Kidney epithelial cell (primary cell): ENCODE measurements around the gene NRP1. TPM values are rescaled to one million over a fixed set of nuclear protein-coding genes. Genes with fewer than 3 reads are reported as not detected.

Source experiments
- DNase-seq: peaks from one replicate; pipeline ENCODE4 v3.0.0-alpha.2; 2010; ENCODE audit warnings: low read depth
- H3K27me3 ChIP-seq: 2 replicates; pipeline ENCODE4 v1.6.0; 2011; ENCODE audit warnings: low read length; ENCODE audit not compliant: control insufficient read depth, insufficient read depth
- H3K36me3 ChIP-seq: 2 replicates; pipeline ENCODE4 v1.5.1; 2011; ENCODE audit warnings: low read length; ENCODE audit not compliant: control insufficient read depth, insufficient read depth
- H3K4me3 ChIP-seq: 2 replicates; pipeline ENCODE4 v1.5.1; 2011; ENCODE audit warnings: low read depth, mild to moderate bottlenecking, control low read depth, low read length
- total RNA-seq: library from RNA; depleted of rRNA; stranded (reverse); fragments of >200 nt; gene quantifications from 2 replicates; pipeline ENCODE4 v1.2.3, GENCODE V29; 2015
- TF ChIP-seq, protein P1 (sequence below): IDR thresholded peaks from 2 replicates; pipeline ENCODE4 v1.5.1; 2011; ENCODE audit warnings: mild to moderate bottlenecking, moderate library complexity, low read length, control low read depth, inconsistent platforms; ENCODE audit not compliant: insufficient read depth, poor library complexity, severe bottlenecking

NRP1 gene
- total RNA-seq, 1 donor from 2014 or later: 72.6 TPM

DNA sequence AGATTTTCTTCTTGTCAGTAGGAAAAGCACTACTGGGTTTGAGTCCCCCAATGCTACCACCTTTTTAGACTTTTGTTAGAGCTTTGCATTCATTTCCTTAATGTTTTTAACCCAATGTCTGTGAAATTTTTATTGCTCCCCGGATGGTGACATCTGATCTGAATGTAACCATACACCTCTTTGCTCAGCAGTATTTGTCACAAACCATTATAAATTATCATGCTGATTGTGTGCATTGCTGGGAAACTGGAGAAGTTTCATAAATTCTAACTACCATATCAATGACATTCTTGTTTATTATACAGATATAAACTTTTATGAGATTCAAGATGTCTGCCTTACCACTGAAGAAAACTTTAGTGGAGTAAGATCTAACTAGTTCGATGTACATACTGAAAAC is 8.5 kb downstream of the NRP1 start:
- H3K4me3 ChIP-seq: no peak overlapping the region
- DNase-seq: no peak
- H3K27me3 ChIP-seq: no peaks in the 10 kb centered on the region
- peaks cover 2% of the 10 kb centered on the region for H3K36me3 ChIP-seq
- TF ChIP-seq, protein P1, sequence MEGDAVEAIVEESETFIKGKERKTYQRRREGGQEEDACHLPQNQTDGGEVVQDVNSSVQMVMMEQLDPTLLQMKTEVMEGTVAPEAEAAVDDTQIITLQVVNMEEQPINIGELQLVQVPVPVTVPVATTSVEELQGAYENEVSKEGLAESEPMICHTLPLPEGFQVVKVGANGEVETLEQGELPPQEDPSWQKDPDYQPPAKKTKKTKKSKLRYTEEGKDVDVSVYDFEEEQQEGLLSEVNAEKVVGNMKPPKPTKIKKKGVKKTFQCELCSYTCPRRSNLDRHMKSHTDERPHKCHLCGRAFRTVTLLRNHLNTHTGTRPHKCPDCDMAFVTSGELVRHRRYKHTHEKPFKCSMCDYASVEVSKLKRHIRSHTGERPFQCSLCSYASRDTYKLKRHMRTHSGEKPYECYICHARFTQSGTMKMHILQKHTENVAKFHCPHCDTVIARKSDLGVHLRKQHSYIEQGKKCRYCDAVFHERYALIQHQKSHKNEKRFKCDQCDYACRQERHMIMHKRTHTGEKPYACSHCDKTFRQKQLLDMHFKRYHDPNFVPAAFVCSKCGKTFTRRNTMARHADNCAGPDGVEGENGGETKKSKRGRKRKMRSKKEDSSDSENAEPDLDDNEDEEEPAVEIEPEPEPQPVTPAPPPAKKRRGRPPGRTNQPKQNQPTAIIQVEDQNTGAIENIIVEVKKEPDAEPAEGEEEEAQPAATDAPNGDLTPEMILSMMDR: no peak

DNA sequence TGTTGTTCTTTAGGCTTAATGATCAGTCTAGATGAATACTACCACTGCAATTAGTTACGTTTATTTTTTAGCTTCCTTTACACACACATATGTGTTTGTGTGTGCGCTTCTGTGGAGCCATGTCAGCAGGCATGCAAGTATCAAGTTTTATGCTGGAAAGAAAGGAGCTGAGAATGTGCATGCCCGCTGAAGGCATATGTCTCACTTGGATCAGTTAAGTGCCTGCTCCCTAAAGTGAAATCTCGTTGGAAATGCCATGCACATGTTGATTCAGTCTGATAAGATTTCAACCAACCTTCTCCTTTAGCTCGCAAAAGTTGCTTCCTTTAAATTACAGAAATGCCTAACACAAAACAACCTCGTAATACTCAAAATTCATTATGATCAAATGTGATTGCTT is 10.7 kb downstream of the NRP1 start:
- Histone ChIP-seq H3K27me3 (no peaks in the 10 kb centered on the region), H3K4me3 (no peak overlapping the region), H3K36me3 (peaks cover 4% of the 10 kb centered on the region)
- DNase-seq: no peak
- TF ChIP-seq, protein P1: no peak

DNA sequence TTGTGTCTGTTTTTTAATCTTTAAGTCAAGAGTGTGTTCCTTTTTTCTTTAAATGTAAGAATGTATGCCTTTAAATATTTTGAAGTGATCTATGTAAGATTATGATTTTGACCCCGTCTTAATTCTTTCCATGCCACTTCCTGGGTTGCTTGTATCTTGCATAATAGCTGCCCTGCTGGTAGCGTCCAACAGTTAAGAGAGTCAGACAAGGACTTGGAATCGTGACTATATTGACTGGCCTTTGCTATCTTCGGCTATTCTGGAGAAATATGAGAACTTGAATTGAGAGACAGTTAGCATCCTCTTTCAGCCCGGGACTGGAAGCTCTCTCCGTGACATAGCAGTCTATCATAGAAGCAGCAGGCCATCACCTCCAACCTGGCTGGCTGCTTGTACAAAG is 13.0 kb downstream of the NRP1 start:
- H3K27me3 ChIP-seq: no peaks in the 10 kb centered on the region
- no peak overlapping the region for H3K4me3 ChIP-seq
- DNase-seq: no peak
- peaks cover 4% of the 10 kb centered on the region for H3K36me3 ChIP-seq
- TF ChIP-seq, protein P1: no peak

DNA sequence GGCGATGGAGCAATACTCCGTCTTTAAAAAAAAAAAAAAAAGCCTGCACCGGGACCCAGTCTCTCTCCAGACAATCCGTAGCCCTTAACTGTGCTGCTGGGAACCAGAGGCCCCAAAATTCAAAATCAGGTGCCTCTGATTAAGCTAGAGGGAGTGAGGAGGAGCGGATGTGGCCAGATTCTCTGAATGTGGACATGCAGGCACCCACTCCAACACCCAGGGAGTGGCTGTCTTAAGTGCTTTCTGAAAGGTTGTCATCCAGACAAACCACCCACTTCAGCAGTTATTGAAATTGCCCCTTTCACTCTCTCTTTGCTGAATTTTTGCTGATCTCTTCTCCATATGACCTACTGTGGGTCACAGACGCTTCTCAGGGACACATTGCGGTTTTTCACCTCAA is 14.2 kb downstream of the NRP1 start:
- Histone ChIP-seq H3K36me3 (peaks cover 4% of the 10 kb centered on the region), H3K27me3 (no peaks in the 10 kb centered on the region), H3K4me3 (no peak overlapping the region)
- DNase-seq: no peak
- TF ChIP-seq, protein P1: no peak

DNA sequence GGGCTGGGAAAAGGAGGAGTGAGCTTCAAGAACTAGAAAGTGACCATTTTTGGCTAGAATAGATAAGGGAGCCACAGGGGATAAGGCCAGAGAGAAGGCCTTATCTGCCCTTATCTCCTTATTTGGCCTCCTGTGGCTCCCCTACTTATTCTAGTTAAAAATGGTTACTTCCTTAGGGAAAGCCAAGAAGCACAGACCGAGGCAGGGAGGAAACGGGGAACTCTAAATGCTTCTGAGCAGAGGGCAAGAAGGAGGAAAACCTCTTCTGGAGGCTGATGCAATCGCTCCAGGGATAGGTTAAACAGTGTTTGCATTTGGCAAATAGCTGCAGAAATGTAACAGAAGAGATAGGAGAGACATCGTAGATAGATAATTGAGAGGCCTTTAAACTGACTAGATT is 18.6 kb downstream of the NRP1 start:
- DNase-seq: no peak
- Histone ChIP-seq H3K27me3 (no peaks in the 10 kb centered on the region), H3K36me3 (peaks cover 2% of the 10 kb centered on the region), H3K4me3 (no peak overlapping the region)
- TF ChIP-seq, protein P1: no peak

DNA sequence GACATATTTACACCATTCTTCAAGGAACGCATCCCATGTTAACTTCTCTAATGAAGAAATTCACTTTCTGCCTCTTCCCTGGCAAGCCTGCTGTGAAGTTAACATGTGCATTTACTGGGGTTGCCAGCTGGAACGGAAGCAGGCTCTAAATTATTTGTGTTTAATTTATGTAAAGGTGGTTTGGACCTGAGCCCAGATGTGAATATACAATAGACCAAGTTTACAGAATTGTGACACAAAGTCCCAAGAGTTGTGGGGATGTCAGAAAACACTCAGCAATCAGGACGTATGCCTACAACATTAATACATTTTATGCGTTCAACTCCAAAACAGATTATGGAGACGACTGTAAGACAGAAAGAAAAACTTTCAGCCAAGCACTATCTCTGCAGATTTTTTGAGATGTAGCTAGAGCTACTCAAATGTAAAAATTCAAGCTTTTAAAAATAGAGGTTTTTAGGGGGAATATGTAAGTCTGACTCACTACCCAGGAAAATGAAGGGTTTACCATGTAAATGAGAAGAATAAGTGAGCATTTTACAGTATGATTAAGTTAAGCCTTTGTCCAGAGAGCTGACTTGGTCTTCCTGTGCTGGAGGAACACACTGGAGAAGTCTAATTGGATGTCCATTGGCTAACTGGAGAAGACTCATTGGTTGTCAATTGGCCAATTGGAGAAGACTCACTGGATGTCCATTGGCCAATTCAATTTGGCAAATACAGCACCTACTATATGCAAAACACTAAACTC is 19.5 kb downstream of the NRP1 start:
- no peak for DNase-seq
- TF ChIP-seq, protein P1: no peak
- Histone ChIP-seq H3K27me3 (no peaks in the 10 kb centered on the region), H3K4me3 (no peak overlapping the region), H3K36me3 (no peaks in the 10 kb centered on the region)
